Measurements from ENCODE around the gene RPS6KB2.

GRCh38 chr11:67417425-67417824 is 10.9 kb upstream of the RPS6KB2 start:
- TF ChIP-seq EZH2 (IDR thresholded peaks at IDR 0.05; ENCODE audit: borderline replicate concordance, low read depth, low read length, poor library complexity, severe bottlenecking) (no peak), CTCF (conservative IDR thresholded peaks at IDR 0.05; ENCODE audit: low read depth, low read length) (no peak)
